Measurements from ENCODE around the gene ADSS1. TPM values are rescaled to one million over a fixed set of nuclear protein-coding genes. Genes with fewer than 3 reads are reported as not detected.
"Not testable (repeated sequence)": the region's sequence is repeated elsewhere in the genome, so short reads cannot be mapped to it uniquely, and the experiment has no call there.

The ADSS1 gene
- total RNA-seq, 1 donor from 2014 or later, result 3.7 TPM

GRCh38 chr14:104728631-104729030 is 4.6 kb downstream of the ADSS1 start:
- Mint-ChIP-seq H3K27me3 (ENCODE audit: unreplicated experiment) (peaks cover 3% of the 10 kb centered on the region), H3K36me3 (ENCODE audit: unreplicated experiment) (no peaks in the 10 kb centered on the region), H3K4me3 (ENCODE audit: unreplicated experiment) (no peak overlapping the region), H3K4me1 (ENCODE audit: unreplicated experiment) (peaks cover 10% of the 10 kb centered on the region), H3K27ac (ENCODE audit: unreplicated experiment) (no peak overlapping the region), H3K9me3 (ENCODE audit: unreplicated experiment) (no peaks in the 10 kb centered on the region)
- TF ChIP-seq CTCF (IDR thresholded peaks at IDR 0.05), result no peak
- no peak for DNase-seq (ENCODE audit: extremely low spot score, unreplicated experiment)

- not testable (repeated sequence) for H3K27me3 Mint-ChIP-seq (ENCODE audit: unreplicated experiment); DNase-seq (ENCODE audit: extremely low spot score, unreplicated experiment); H3K36me3 Mint-ChIP-seq (ENCODE audit: unreplicated experiment); H3K27ac Mint-ChIP-seq (ENCODE audit: unreplicated experiment); H3K4me1 Mint-ChIP-seq (ENCODE audit: unreplicated experiment); H3K9me3 Mint-ChIP-seq (ENCODE audit: unreplicated experiment); H3K4me3 Mint-ChIP-seq (ENCODE audit: unreplicated experiment)
Observed at GRCh38 chr14:104729176-104729834, 5.3 kb downstream of the ADSS1 start.

GRCh38 chr14:104729835-104730181 is 5.8 kb downstream of the ADSS1 start:
- no peaks in the 10 kb centered on the region for H3K36me3 Mint-ChIP-seq (ENCODE audit: unreplicated experiment)
- H3K27me3 Mint-ChIP-seq (ENCODE audit: unreplicated experiment), result peaks cover 3% of the 10 kb centered on the region

GRCh38 chr14:104730487-104730886 is 6.5 kb downstream of the ADSS1 start:
- H3K4me3 Mint-ChIP-seq (ENCODE audit: unreplicated experiment), result no peak overlapping the region
- no peak for DNase-seq (ENCODE audit: extremely low spot score, unreplicated experiment)
- no peaks in the 10 kb centered on the region for H3K9me3 Mint-ChIP-seq (ENCODE audit: unreplicated experiment)
- no peaks in the 10 kb centered on the region for H3K36me3 Mint-ChIP-seq (ENCODE audit: unreplicated experiment)
- peaks cover 3% of the 10 kb centered on the region for H3K27me3 Mint-ChIP-seq (ENCODE audit: unreplicated experiment)
- H3K4me1 Mint-ChIP-seq (ENCODE audit: unreplicated experiment), result peaks cover 5% of the 10 kb centered on the region
- no peak for TF ChIP-seq CTCF (IDR thresholded peaks at IDR 0.05)
- no peak overlapping the region for H3K27ac Mint-ChIP-seq (ENCODE audit: unreplicated experiment)

More at GRCh38 chr14:104729835-104730181, 5.8 kb downstream of the ADSS1 start:
- Mint-ChIP-seq H3K9me3 (ENCODE audit: unreplicated experiment) (no peaks in the 10 kb centered on the region), H3K4me1 (ENCODE audit: unreplicated experiment) (peaks cover 10% of the 10 kb centered on the region), H3K4me3 (ENCODE audit: unreplicated experiment) (no peak overlapping the region), H3K27ac (ENCODE audit: unreplicated experiment) (no peak overlapping the region)
- DNase-seq (ENCODE audit: extremely low spot score, unreplicated experiment), result no peak
- no peak for TF ChIP-seq CTCF (IDR thresholded peaks at IDR 0.05)

- Mint-ChIP-seq H3K27me3 (ENCODE audit: unreplicated experiment) (peaks cover 3% of the 10 kb centered on the region), H3K27ac (ENCODE audit: unreplicated experiment) (no peak overlapping the region), H3K9me3 (ENCODE audit: unreplicated experiment) (no peaks in the 10 kb centered on the region), H3K4me1 (ENCODE audit: unreplicated experiment) (peaks cover 16% of the 10 kb centered on the region), H3K4me3 (ENCODE audit: unreplicated experiment) (no peak overlapping the region), H3K36me3 (ENCODE audit: unreplicated experiment) (no peaks in the 10 kb centered on the region)
- DNase-seq (ENCODE audit: extremely low spot score, unreplicated experiment), result no peak
- TF ChIP-seq CTCF (IDR thresholded peaks at IDR 0.05), result peak; percentile 38
Observed at GRCh38 chr14:104731320-104732294, 7.6 kb downstream of the ADSS1 start.

Measured in osteocyte (in vitro differentiated cells).